Esophagus squamous epithelium (tissue), 4 donors: ENCODE results near the gene INPP5D.

ENCODE experiments used
- CTCF ChIP-seq, 6 experiments: fragments of 450-650 bp in 4 of 6; fragments of 200-600 bp in 2 of 6; sonication (generic) in 2 of 6; IDR thresholded peaks; one replicate each; pipeline ENCODE4 v1.5.1; 2016 to 2019; ENCODE audit warnings: antibody characterized with exemption in 6 of 6, mild to moderate bottlenecking in 4 of 6, moderate library complexity in 4 of 6
- POLR2A ChIP-seq, 4 donors: fragments of 450-650 bp; IDR thresholded peaks; one replicate each; pipeline ENCODE4 v1.6.1; 2017; ENCODE audit warnings: antibody characterized with exemption in 4 of 4, mild to moderate bottlenecking in 4 of 4, moderate library complexity in 3 of 4

GRCh38 chr2:233178994-233179847, 119.1 kb downstream of the INPP5D start:
- TF ChIP-seq POLR2A (IDR thresholded peaks at IDR 0.05) (no peak), CTCF (IDR thresholded peaks at IDR 0.05) (no peak)
